Astrocyte (in vitro differentiated cells and primary cell): Measurements from ENCODE around the gene PPM1M. TPM values are rescaled to one million over a fixed set of nuclear protein-coding genes. Genes with fewer than 3 reads are reported as not detected.
A peak's percentile ranks its signal among the peaks of the same experiment; 100 is the strongest.

Experiments
- DNase-seq: peaks from one replicate; pipeline ENCODE4 v3.0.0-alpha.2; 2010; ENCODE audit warnings: low read depth
- FAIRE-seq: peaks from 2 replicates; lab custom pipeline; 2011; peaks lifted over from hg19 to GRCh38; lab: Jason Lieb, UNC
- H2AFZ ChIP-seq: 2 replicates; pipeline ENCODE4 v1.6.0; 2012; ENCODE audit warnings: low read depth, low read length, inconsistent platforms
- H3K27ac ChIP-seq: 2 replicates; pipeline ENCODE4 v1.5.1; 2011; ENCODE audit warnings: low read depth, low read length, inconsistent platforms
- H3K27me3 ChIP-seq: 2 replicates; pipeline ENCODE4 v1.6.0; 2011; ENCODE audit warnings: low read length, inconsistent platforms; ENCODE audit not compliant: insufficient read depth
- H3K36me3 ChIP-seq: 2 replicates; pipeline ENCODE4 v1.5.1; 2011; ENCODE audit warnings: low read length, inconsistent platforms; ENCODE audit not compliant: insufficient read depth
- H3K4me1 ChIP-seq: 2 replicates; pipeline ENCODE4 v1.5.1; 2011; ENCODE audit warnings: low read length, inconsistent platforms; ENCODE audit not compliant: insufficient read depth
- H3K4me2 ChIP-seq: 2 replicates; pipeline ENCODE4 v1.6.0; 2012; ENCODE audit warnings: low read length, inconsistent platforms
- H3K4me3 ChIP-seq: 2 replicates; pipeline ENCODE4 v1.5.1; 2011; ENCODE audit warnings: low read depth, mild to moderate bottlenecking, low read length, inconsistent platforms; ENCODE audit not compliant: insufficient read depth
- H3K79me2 ChIP-seq: 2 replicates; pipeline ENCODE4 v1.6.0; 2012; ENCODE audit warnings: mild to moderate bottlenecking, low read length, inconsistent platforms; ENCODE audit not compliant: insufficient read depth
- H3K9ac ChIP-seq: 2 replicates; pipeline ENCODE4 v1.6.0; 2012; ENCODE audit warnings: mild to moderate bottlenecking, low read length, inconsistent platforms
- H3K9me3 ChIP-seq: 2 replicates; pipeline ENCODE4 v1.5.1; 2012; ENCODE audit warnings: low read depth, mild to moderate bottlenecking, low read length, inconsistent platforms; ENCODE audit not compliant: insufficient read depth
- H4K20me1 ChIP-seq: 2 replicates; pipeline ENCODE4 v1.6.0; 2012; ENCODE audit warnings: low read length, inconsistent platforms; ENCODE audit not compliant: insufficient read depth
- H3K27ac Mint-ChIP-seq: one replicate; pipeline ENCODE4 v1.8.0; 2021; ENCODE audit warnings: mild to moderate bottlenecking, mixed read lengths; ENCODE audit not compliant: unreplicated experiment
- H3K27me3 Mint-ChIP-seq: one replicate; pipeline ENCODE4 v1.8.0; 2021; ENCODE audit warnings: low read depth, mixed read lengths; ENCODE audit not compliant: unreplicated experiment
- H3K36me3 Mint-ChIP-seq: one replicate; pipeline ENCODE4 v1.8.0; 2021; ENCODE audit warnings: low read depth, mixed read lengths; ENCODE audit not compliant: unreplicated experiment
- H3K4me1 Mint-ChIP-seq: one replicate; pipeline ENCODE4 v1.8.0; 2021; ENCODE audit warnings: low read depth, mixed read lengths; ENCODE audit not compliant: unreplicated experiment
- H3K4me3 Mint-ChIP-seq: one replicate; pipeline ENCODE4 v1.8.0; 2021; ENCODE audit warnings: mild to moderate bottlenecking, moderate library complexity, mixed read lengths; ENCODE audit not compliant: unreplicated experiment
- H3K9me3 Mint-ChIP-seq: one replicate; pipeline ENCODE4 v1.8.0; 2021; ENCODE audit warnings: mild to moderate bottlenecking, mixed read lengths; ENCODE audit not compliant: unreplicated experiment
- EZH2 ChIP-seq: IDR thresholded peaks from 2 replicates; pipeline ENCODE4 v1.6.1; 2012; ENCODE audit warnings: mild to moderate bottlenecking, low read length, inconsistent platforms; ENCODE audit not compliant: insufficient read depth
- total RNA-seq: library from RNA; stranded (reverse); gene quantifications from 2 replicates; pipeline ENCODE4 v1.2.1, GENCODE V29; 2021
- TF ChIP-seq, protein P1 (sequence below): IDR thresholded peaks from 2 replicates; pipeline ENCODE4 v1.5.1; 2011; ENCODE audit warnings: low read depth, mild to moderate bottlenecking, inconsistent platforms, low read length, moderate library complexity; ENCODE audit not compliant: insufficient read depth

PPM1M gene
- total RNA-seq, 1 donor from 2014 or later = 9.1 TPM

DNA sequence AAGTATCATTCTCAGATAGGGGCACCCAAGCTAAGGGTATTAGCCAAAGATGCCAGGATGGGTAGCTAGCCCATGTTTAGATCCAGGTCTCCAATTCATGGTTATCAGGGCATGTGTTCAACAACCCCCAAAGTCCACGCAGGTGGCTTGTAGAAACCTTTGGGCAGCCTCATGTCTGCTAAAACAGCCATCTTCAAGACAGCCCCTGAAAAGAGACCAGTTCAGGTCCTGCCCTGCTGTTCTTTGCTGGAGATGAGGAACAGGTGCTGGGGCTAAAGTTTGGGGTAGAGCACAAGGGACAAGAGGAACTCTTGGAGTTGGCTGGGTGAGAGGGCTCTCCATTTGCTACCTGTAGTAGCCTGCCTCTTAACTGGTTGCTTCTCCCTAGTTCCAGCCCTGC lies 4.6 kb downstream of the PPM1M start:
- FAIRE-seq = no peak
- Histone ChIP-seq H3K9ac (no peak overlapping the region), H3K4me3 (no peak overlapping the region), H3K4me2 (no peak overlapping the region), H3K27ac (no peak overlapping the region), H3K79me2 (peaks cover 6% of the 10 kb centered on the region), H3K27me3 (no peaks in the 10 kb centered on the region), H2AFZ (no peak overlapping the region), H3K4me1 (peaks cover 7% of the 10 kb centered on the region), H4K20me1 (peaks cover 67% of the 10 kb centered on the region), H3K36me3 (peaks cover 34% of the 10 kb centered on the region), H3K9me3 (no peaks in the 10 kb centered on the region)
- no peak for TF ChIP-seq EZH2
- TF ChIP-seq, protein P1, sequence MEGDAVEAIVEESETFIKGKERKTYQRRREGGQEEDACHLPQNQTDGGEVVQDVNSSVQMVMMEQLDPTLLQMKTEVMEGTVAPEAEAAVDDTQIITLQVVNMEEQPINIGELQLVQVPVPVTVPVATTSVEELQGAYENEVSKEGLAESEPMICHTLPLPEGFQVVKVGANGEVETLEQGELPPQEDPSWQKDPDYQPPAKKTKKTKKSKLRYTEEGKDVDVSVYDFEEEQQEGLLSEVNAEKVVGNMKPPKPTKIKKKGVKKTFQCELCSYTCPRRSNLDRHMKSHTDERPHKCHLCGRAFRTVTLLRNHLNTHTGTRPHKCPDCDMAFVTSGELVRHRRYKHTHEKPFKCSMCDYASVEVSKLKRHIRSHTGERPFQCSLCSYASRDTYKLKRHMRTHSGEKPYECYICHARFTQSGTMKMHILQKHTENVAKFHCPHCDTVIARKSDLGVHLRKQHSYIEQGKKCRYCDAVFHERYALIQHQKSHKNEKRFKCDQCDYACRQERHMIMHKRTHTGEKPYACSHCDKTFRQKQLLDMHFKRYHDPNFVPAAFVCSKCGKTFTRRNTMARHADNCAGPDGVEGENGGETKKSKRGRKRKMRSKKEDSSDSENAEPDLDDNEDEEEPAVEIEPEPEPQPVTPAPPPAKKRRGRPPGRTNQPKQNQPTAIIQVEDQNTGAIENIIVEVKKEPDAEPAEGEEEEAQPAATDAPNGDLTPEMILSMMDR = no peak
- Mint-ChIP-seq H3K36me3 (peaks cover 23% of the 10 kb centered on the region), H3K27ac (no peak overlapping the region), H3K9me3 (no peaks in the 10 kb centered on the region), H3K4me1 (peaks cover 6% of the 10 kb centered on the region), H3K27me3 (no peaks in the 10 kb centered on the region), H3K4me3 (no peak overlapping the region)
- no peak for DNase-seq

DNA sequence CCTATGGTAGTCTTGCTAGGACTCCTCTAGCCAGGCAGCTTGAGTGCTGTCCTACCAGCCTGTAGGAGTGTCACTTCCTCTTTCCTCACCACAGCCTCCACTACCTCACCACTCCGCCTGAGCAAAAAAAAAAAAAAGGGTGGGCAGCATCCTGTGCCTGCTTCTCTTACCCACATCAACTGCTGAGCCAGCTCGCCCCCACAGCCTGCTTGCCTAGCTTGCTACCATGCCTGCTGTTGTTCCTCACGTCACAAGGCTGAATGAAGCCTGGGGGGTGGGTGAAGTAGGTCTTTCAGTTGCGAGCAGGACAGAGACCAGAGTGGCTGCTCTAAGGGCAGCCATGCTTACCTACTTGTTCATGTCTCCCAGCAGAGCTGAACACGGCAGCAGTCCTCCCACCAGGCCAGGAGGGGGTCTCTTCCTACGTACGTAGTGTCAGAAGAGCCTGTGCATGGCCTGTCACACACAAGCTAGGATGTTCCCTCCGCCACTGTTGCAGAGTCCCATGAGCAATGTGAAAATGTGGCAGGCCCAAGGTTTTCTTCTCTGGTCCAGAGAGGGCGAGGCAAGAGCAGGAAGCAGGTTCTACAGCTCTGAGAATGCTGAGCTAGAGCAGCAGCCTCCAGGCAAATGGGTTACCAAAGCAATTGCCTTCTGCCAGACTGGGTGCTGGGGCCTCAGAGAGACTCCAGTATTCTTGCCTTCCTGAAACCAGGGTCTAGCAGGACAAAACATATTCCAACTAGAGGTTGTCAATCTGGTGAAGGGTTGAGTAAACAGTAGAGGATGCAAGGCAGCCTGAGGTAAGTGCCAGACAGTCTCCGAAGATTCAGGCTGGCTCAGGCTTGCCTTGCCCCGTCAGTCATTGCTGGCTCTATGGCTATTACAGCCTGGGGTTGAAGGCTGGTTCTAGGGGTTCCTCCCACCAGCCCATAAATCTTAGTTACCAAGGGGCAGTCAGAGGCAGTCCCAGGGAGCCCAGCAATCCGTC lies 8.1 kb downstream of the PPM1M start:
- Mint-ChIP-seq H3K4me3 (no peak overlapping the region), H3K27ac (peak overlapping the region; percentile 8), H3K27me3 (no peaks in the 10 kb centered on the region), H3K36me3 (peaks cover 31% of the 10 kb centered on the region), H3K9me3 (no peaks in the 10 kb centered on the region), H3K4me1 (peaks cover 6% of the 10 kb centered on the region)
- FAIRE-seq = no peak
- Histone ChIP-seq H3K9ac (no peak overlapping the region), H3K4me2 (no peak overlapping the region), H4K20me1 (peaks cover 87% of the 10 kb centered on the region), H3K9me3 (no peaks in the 10 kb centered on the region), H3K36me3 (peaks cover 69% of the 10 kb centered on the region), H2AFZ (no peak overlapping the region), H3K27me3 (no peaks in the 10 kb centered on the region), H3K27ac (no peak overlapping the region), H3K4me1 (no peaks in the 10 kb centered on the region), H3K4me3 (no peak overlapping the region), H3K79me2 (peaks cover 31% of the 10 kb centered on the region)
- no peak for DNase-seq
- TF ChIP-seq, protein P1 = no peak
- TF ChIP-seq EZH2 = no peak

DNA sequence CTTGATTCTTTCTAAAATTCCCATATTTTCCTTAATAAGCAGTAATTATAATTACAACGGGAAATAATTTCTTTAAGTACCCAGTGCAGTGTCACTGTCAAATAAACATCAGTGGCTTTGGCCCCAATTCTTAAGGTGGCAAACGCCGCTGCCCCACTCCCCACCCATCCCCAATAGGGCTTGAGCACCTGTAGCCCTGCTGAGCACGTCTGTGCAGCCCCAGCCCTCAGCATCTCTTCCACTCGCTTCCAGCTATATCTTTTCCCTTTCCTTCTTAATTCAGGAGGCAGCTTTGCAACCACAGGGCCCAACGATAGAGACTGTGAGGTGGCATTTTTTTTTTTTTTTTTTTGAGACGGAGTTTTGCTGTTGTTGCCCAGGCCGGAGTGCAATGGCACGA lies 9.0 kb downstream of the PPM1M start:
- Histone ChIP-seq H3K4me3 (no peak overlapping the region), H3K36me3 (peaks cover 72% of the 10 kb centered on the region), H3K4me1 (peaks cover 5% of the 10 kb centered on the region), H4K20me1 (peaks cover 87% of the 10 kb centered on the region), H2AFZ (no peak overlapping the region), H3K27me3 (no peaks in the 10 kb centered on the region), H3K27ac (no peak overlapping the region), H3K9me3 (no peaks in the 10 kb centered on the region), H3K9ac (no peak overlapping the region), H3K79me2 (peaks cover 33% of the 10 kb centered on the region), H3K4me2 (no peak overlapping the region)
- Mint-ChIP-seq H3K4me3 (no peak overlapping the region), H3K36me3 (peaks cover 30% of the 10 kb centered on the region), H3K27me3 (no peaks in the 10 kb centered on the region), H3K9me3 (no peaks in the 10 kb centered on the region), H3K4me1 (peaks cover 6% of the 10 kb centered on the region), H3K27ac (no peak overlapping the region)
- DNase-seq = no peak
- no peak for TF ChIP-seq EZH2
- TF ChIP-seq, protein P1 = no peak
- no peak for FAIRE-seq
